Smooth muscle cell (in vitro differentiated cells): ENCODE measurements around the gene REPS2. TPM values are rescaled to one million over a fixed set of nuclear protein-coding genes. Genes with fewer than 3 reads are reported as not detected.

Source experiments
- DNase-seq: peaks from one replicate; lab custom pipeline; 2025; ENCODE audit not compliant: unreplicated experiment; lab: John Stamatoyannopoulos, UW
- H2AFZ ChIP-seq: fragments of 200-600 bp; sonication (generic); 2 replicates; pipeline ENCODE4 v1.6.0; 2016; ENCODE audit warnings: antibody characterized with exemption, low read depth, mild to moderate bottlenecking
- H3F3A ChIP-seq: fragments of 200-600 bp; sonication (generic); 2 replicates; pipeline ENCODE4 v1.6.0; 2017; ENCODE audit warnings: antibody characterized with exemption, low read depth
- H3K27ac ChIP-seq: fragments of 200-600 bp; sonication (generic); 2 replicates; pipeline ENCODE4 v1.5.1; 2016; ENCODE audit warnings: low read depth, mild to moderate bottlenecking
- H3K27me3 ChIP-seq: fragments of 200-600 bp; sonication (generic); 2 replicates; pipeline ENCODE4 v1.6.1; 2016; ENCODE audit warnings: low read depth, mild to moderate bottlenecking
- H3K36me3 ChIP-seq: fragments of 200-600 bp; sonication (generic); 2 replicates; pipeline ENCODE4 v1.5.1; 2016; ENCODE audit warnings: low read depth
- H3K4me1 ChIP-seq: fragments of 200-600 bp; sonication (generic); 2 replicates; pipeline ENCODE4 v1.5.1; 2016; ENCODE audit warnings: low read depth
- H3K4me2 ChIP-seq: fragments of 200-600 bp; sonication (generic); 2 replicates; pipeline ENCODE4 v1.6.0; 2016; ENCODE audit warnings: mild to moderate bottlenecking
- H3K4me3 ChIP-seq: fragments of 200-600 bp; sonication (generic); 2 replicates; pipeline ENCODE4 v1.5.1; 2016; ENCODE audit warnings: mild to moderate bottlenecking
- H3K79me2 ChIP-seq: fragments of 200-600 bp; sonication (generic); 2 replicates; pipeline ENCODE4 v1.6.0; 2016; ENCODE audit warnings: low read depth, mild to moderate bottlenecking
- H3K9ac ChIP-seq: fragments of 200-600 bp; sonication (generic); 2 replicates; pipeline ENCODE4 v1.6.0; 2016; ENCODE audit warnings: low read depth
- H3K9me3 ChIP-seq: fragments of 200-600 bp; sonication (generic); replicated peaks from 2 replicates; pipeline ENCODE4 v1.5.1; 2016; ENCODE audit warnings: low read depth
- H4K20me1 ChIP-seq: fragments of 200-600 bp; sonication (generic); 2 replicates; pipeline ENCODE4 v1.6.0; 2016; ENCODE audit warnings: low read depth
- WGBS: methylation state at CpG from one replicate; pipeline ENCODE4 v1.1.7; 2016; ENCODE audit warnings: low lambda C conversion rate; 5-methylcytosine and 5-hydroxymethylcytosine counted together
- polyA plus RNA-seq: library from polyadenylated mRNA; unstranded; fragments of >200 nt; fragmentation: Nextera tagmentation; extraction: Ambion mirVana; gene quantifications from 2 replicates; pipeline ENCODE4 v1.2.1, GENCODE V29; 2016
- total RNA-seq: library from RNA; depleted of rRNA; stranded (reverse); fragments of >200 nt; gene quantifications from 2 replicates; pipeline ENCODE4 v1.2.3, GENCODE V29; 2014
- TF ChIP-seq, protein P1 (sequence below): fragments of 200-600 bp; sonication (generic); IDR thresholded peaks from 2 replicates; pipeline ENCODE4 v1.5.1; 2017; ENCODE audit warnings: borderline replicate concordance, mild to moderate bottlenecking, antibody characterized with exemption; ENCODE audit not compliant: insufficient read depth, poor library complexity, severe bottlenecking

REPS2 gene
- total and polyA plus RNA-seq, 2 experiments from 2014 or later: 1.0 to 1.2 TPM

DNA sequence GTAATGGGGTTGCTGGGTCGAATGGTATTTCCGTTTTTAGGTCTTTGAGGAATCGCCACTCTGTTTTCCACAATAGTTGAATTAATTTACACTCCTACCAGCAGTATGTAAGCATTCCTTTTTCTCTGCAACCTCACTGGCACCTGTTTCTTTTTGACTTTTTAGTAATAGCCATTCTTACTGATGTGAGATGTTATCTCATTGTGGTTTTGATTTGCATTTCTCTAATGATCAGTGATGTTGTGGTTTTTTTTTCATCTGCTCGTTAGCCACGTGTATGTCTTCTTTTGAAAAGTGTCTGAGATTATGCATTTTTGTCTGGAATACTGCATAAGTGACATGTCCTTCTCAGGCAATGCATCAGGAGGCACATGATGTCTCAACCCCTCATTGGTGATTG is 28.8 kb downstream of the REPS2 start:
- no peak overlapping the region for H3K9ac ChIP-seq
- DNase-seq: no peak
- no peaks in the 10 kb centered on the region for H4K20me1 ChIP-seq
- no peaks in the 10 kb centered on the region for H3K79me2 ChIP-seq
- H2AFZ ChIP-seq: no peak overlapping the region
- no peaks in the 10 kb centered on the region for H3F3A ChIP-seq
- WGBS: 65% methylated on average over 5 of the region's 5 CpGs
- H3K4me2 ChIP-seq: no peak overlapping the region
- H3K36me3 ChIP-seq: no peaks in the 10 kb centered on the region
- H3K9me3 ChIP-seq: no peaks in the 10 kb centered on the region
- H3K27ac ChIP-seq: no peak overlapping the region
- no peaks in the 10 kb centered on the region for H3K27me3 ChIP-seq
- H3K4me1 ChIP-seq: no peaks in the 10 kb centered on the region
- TF ChIP-seq, protein P1, sequence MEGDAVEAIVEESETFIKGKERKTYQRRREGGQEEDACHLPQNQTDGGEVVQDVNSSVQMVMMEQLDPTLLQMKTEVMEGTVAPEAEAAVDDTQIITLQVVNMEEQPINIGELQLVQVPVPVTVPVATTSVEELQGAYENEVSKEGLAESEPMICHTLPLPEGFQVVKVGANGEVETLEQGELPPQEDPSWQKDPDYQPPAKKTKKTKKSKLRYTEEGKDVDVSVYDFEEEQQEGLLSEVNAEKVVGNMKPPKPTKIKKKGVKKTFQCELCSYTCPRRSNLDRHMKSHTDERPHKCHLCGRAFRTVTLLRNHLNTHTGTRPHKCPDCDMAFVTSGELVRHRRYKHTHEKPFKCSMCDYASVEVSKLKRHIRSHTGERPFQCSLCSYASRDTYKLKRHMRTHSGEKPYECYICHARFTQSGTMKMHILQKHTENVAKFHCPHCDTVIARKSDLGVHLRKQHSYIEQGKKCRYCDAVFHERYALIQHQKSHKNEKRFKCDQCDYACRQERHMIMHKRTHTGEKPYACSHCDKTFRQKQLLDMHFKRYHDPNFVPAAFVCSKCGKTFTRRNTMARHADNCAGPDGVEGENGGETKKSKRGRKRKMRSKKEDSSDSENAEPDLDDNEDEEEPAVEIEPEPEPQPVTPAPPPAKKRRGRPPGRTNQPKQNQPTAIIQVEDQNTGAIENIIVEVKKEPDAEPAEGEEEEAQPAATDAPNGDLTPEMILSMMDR: no peak
- H3K4me3 ChIP-seq: no peak overlapping the region

DNA sequence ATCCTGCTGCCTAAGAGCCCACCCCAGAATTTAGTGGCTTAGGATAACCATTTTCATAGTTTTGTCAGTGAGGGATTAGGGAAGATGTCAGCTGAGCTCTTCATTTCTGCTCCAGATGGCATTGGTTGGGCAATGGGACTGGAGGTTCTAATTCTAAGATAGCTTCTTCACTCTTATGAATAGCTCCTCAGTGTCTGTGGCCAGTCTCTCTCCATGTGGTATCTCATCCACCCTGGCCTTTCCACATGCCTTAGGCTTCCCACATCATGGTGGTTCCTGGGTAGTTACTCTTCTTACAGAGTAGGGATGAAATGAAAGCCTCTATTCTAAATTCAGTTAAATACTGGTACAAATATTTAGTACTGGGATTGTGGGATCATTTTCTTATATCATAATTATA is 31.3 kb downstream of the REPS2 start:
- Histone ChIP-seq H3K27ac (no peak overlapping the region), H3K4me3 (no peak overlapping the region), H3K79me2 (no peaks in the 10 kb centered on the region), H4K20me1 (no peaks in the 10 kb centered on the region), H3K9ac (no peak overlapping the region), H3K4me2 (no peak overlapping the region), H2AFZ (no peak overlapping the region), H3F3A (no peaks in the 10 kb centered on the region), H3K27me3 (no peaks in the 10 kb centered on the region), H3K4me1 (no peaks in the 10 kb centered on the region), H3K9me3 (no peaks in the 10 kb centered on the region), H3K36me3 (no peaks in the 10 kb centered on the region)
- TF ChIP-seq, protein P1: no peak
- no peak for DNase-seq

DNA sequence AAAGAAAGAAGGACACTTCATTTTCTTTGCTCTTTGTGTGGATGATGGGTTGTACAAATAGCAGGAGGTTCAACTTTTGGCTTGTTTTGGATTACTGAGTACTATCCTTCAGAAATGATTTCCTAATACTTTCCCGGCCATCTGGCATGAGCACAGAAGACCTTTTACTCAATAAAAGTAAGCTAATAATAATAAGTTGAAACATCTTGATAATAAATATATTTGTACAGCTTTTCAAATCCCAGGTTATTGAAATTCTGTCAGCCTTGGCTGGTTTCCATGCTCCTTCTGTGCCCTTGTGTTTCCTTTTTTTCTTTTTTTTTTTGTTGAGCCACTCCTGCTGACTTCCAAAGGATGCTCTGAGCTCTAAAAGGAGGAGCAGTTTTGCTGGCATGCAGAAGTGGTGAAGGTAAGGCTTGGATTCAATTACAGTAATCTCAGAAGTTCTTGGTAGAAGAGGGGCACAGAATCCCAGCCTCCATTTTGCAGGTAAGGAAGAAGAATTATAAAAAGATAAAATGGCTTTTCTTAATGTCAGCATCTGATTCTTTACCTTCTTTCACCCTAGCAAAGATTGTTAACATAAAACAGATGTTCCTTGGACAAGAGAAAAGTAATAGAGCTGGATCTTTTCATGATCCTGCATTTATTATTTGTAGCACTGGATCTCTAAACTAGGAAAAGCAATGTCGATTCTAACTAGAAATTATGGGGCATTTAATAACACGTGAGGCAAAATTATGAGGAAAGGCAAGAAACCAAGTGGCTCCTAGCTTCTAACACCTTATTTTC is 31.9 kb downstream of the REPS2 start:
- Histone ChIP-seq H4K20me1 (no peaks in the 10 kb centered on the region), H3K4me2 (no peak overlapping the region), H3K27me3 (no peaks in the 10 kb centered on the region), H3F3A (no peaks in the 10 kb centered on the region), H2AFZ (no peak overlapping the region), H3K9me3 (no peaks in the 10 kb centered on the region), H3K9ac (no peak overlapping the region), H3K4me1 (no peaks in the 10 kb centered on the region), H3K36me3 (no peaks in the 10 kb centered on the region), H3K79me2 (no peaks in the 10 kb centered on the region), H3K4me3 (no peak overlapping the region), H3K27ac (no peak overlapping the region)
- TF ChIP-seq, protein P1: no peak
- 78% methylated on average over 3 of the region's 3 CpGs for WGBS
- DNase-seq: no peak

DNA sequence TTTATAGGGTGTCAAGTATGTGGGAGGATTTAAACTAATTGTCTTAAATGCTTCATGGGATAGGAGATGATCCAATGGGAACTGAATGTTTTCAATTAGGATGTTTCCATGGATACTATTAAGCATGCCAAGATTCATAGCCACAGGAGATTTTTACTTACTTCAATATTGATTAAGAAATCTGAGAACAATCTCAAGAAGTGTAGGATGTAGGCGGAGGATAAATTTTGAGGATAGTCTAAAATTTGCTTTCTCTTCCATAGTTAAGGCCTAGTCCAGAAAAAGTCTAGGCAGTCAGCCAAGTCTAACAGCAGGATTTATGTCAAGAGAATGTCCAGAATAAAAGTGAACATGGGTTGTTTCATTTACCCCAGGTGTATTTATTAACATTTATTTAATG is 32.8 kb downstream of the REPS2 start:
- no peaks in the 10 kb centered on the region for H3F3A ChIP-seq
- no peak overlapping the region for H2AFZ ChIP-seq
- H3K9me3 ChIP-seq: no peaks in the 10 kb centered on the region
- no peaks in the 10 kb centered on the region for H3K36me3 ChIP-seq
- H3K27ac ChIP-seq: no peak overlapping the region
- TF ChIP-seq, protein P1: no peak
- 97% methylated on average over 1 of the region's 1 CpG for WGBS
- no peaks in the 10 kb centered on the region for H4K20me1 ChIP-seq
- H3K79me2 ChIP-seq: no peaks in the 10 kb centered on the region
- no peak for DNase-seq
- no peaks in the 10 kb centered on the region for H3K4me1 ChIP-seq
- no peak overlapping the region for H3K4me3 ChIP-seq
- H3K4me2 ChIP-seq: no peak overlapping the region
- no peak overlapping the region for H3K9ac ChIP-seq
- no peaks in the 10 kb centered on the region for H3K27me3 ChIP-seq
